ENCODE results near the gene FGFR2. TPM values are rescaled to one million over a fixed set of nuclear protein-coding genes. Genes with fewer than 3 reads are reported as not detected.

The FGFR2 gene
- total RNA-seq, 1 donor, result 13.8 TPM

GRCh38 chr10:121509112-121509511, 89.1 kb downstream of the FGFR2 start:
- no peak overlapping the region for H2AFZ ChIP-seq (ENCODE audit: low read length)
- H3K36me3 ChIP-seq (ENCODE audit: insufficient read depth, low read length), result no peaks in the 10 kb centered on the region
- H4K20me1 ChIP-seq (ENCODE audit: insufficient read depth, low read length), result no peaks in the 10 kb centered on the region
- H3K27me3 ChIP-seq (ENCODE audit: insufficient read depth, low read length), result no peaks in the 10 kb centered on the region
- TF ChIP-seq CTCF (IDR thresholded peaks at IDR 0.05; ENCODE audit: extremely low read depth, low read depth, low read length), result no peak
- no peak overlapping the region for H3K27ac ChIP-seq (ENCODE audit: low read depth, low read length)
- no peaks in the 10 kb centered on the region for H3K4me1 ChIP-seq (ENCODE audit: insufficient read depth, low read length)
- no peak overlapping the region for H3K4me3 ChIP-seq (ENCODE audit: insufficient read depth, low read length)
- no peak for DNase-seq (ENCODE audit: insufficient read length, low spot score, missing footprints)
- no peaks in the 10 kb centered on the region for H3K79me2 ChIP-seq (ENCODE audit: insufficient read depth, low read length)
- no peaks in the 10 kb centered on the region for H3K9me3 ChIP-seq (ENCODE audit: low read depth, low read length)
- H3K4me2 ChIP-seq (ENCODE audit: insufficient read depth, low read length), result no peak overlapping the region

DNA sequence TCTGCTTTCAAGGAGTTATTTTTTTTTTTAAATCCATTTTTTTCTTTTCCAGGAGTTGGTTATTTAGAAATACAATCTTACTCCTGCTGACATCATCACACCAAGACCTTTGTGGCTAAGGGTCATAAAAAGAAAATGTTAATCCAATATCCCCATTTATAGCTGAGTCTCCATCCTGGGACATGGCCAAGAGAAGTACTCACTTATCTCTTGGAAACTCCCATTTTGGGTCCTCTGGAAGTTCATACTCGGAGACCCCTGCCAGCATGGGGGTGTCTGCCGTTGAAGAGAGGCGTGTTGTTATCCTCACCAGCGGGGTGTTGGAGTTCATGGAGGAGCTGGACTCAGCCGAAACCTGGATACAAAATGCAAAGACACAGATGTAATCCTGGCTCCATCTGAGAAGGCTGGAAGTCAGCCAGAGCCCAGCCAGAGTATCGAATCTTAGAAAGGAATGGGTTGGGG, 94.6 kb downstream of the FGFR2 start:
- Histone ChIP-seq H3K4me3 (ENCODE audit: insufficient read depth, low read length) (no peak overlapping the region), H3K4me1 (ENCODE audit: insufficient read depth, low read length) (no peaks in the 10 kb centered on the region), H3K36me3 (ENCODE audit: insufficient read depth, low read length) (no peaks in the 10 kb centered on the region), H3K4me2 (ENCODE audit: insufficient read depth, low read length) (no peak overlapping the region), H4K20me1 (ENCODE audit: insufficient read depth, low read length) (no peaks in the 10 kb centered on the region), H3K9me3 (ENCODE audit: low read depth, low read length) (peaks cover 2% of the 10 kb centered on the region), H2AFZ (ENCODE audit: low read length) (no peak overlapping the region), H3K27ac (ENCODE audit: low read depth, low read length) (no peak overlapping the region), H3K27me3 (ENCODE audit: insufficient read depth, low read length) (no peaks in the 10 kb centered on the region), H3K79me2 (ENCODE audit: insufficient read depth, low read length) (no peaks in the 10 kb centered on the region)
- TF ChIP-seq CTCF (IDR thresholded peaks at IDR 0.05; ENCODE audit: extremely low read depth, low read depth, low read length), result no peak
- DNase-seq (ENCODE audit: insufficient read length, low spot score, missing footprints), result no peak

GRCh38 chr10:121501796-121502195, 96.4 kb downstream of the FGFR2 start:
- Histone ChIP-seq H3K9me3 (ENCODE audit: low read depth, low read length) (peaks cover 2% of the 10 kb centered on the region), H2AFZ (ENCODE audit: low read length) (no peak overlapping the region), H3K4me2 (ENCODE audit: insufficient read depth, low read length) (no peak overlapping the region), H3K36me3 (ENCODE audit: insufficient read depth, low read length) (no peaks in the 10 kb centered on the region), H3K27me3 (ENCODE audit: insufficient read depth, low read length) (no peaks in the 10 kb centered on the region), H4K20me1 (ENCODE audit: insufficient read depth, low read length) (no peaks in the 10 kb centered on the region), H3K4me1 (ENCODE audit: insufficient read depth, low read length) (no peaks in the 10 kb centered on the region), H3K4me3 (ENCODE audit: insufficient read depth, low read length) (no peak overlapping the region), H3K79me2 (ENCODE audit: insufficient read depth, low read length) (no peaks in the 10 kb centered on the region), H3K27ac (ENCODE audit: low read depth, low read length) (no peak overlapping the region)
- DNase-seq (ENCODE audit: insufficient read length, low spot score, missing footprints), result no peak
- TF ChIP-seq CTCF (IDR thresholded peaks at IDR 0.05; ENCODE audit: extremely low read depth, low read depth, low read length), result no peak

- Histone ChIP-seq H3K4me1 (ENCODE audit: insufficient read depth, low read length) (no peaks in the 10 kb centered on the region), H3K79me2 (ENCODE audit: insufficient read depth, low read length) (no peaks in the 10 kb centered on the region), H3K4me2 (ENCODE audit: insufficient read depth, low read length) (no peak overlapping the region), H2AFZ (ENCODE audit: low read length) (no peak overlapping the region), H3K27ac (ENCODE audit: low read depth, low read length) (no peak overlapping the region), H4K20me1 (ENCODE audit: insufficient read depth, low read length) (no peaks in the 10 kb centered on the region), H3K27me3 (ENCODE audit: insufficient read depth, low read length) (no peaks in the 10 kb centered on the region), H3K4me3 (ENCODE audit: insufficient read depth, low read length) (no peak overlapping the region), H3K36me3 (ENCODE audit: insufficient read depth, low read length) (no peaks in the 10 kb centered on the region), H3K9me3 (ENCODE audit: low read depth, low read length) (peaks cover 2% of the 10 kb centered on the region)
- TF ChIP-seq CTCF (IDR thresholded peaks at IDR 0.05; ENCODE audit: extremely low read depth, low read depth, low read length), result no peak
- no peak for DNase-seq (ENCODE audit: insufficient read length, low spot score, missing footprints)
Observed at GRCh38 chr10:121500701-121501332, 97.4 kb downstream of the FGFR2 start.
